BE2C (cell line): ENCODE results near the gene RALGPS2. TPM values are rescaled to one million over a fixed set of nuclear protein-coding genes. Genes with fewer than 3 reads are reported as not detected.

Source experiments
- DNase-seq: peaks from one replicate; pipeline ENCODE4 v3.0.0-alpha.2; 2020
- H3K27me3 ChIP-seq: fragments of 250-450 bp; sonication (Bioruptor Pico); 2 replicates; pipeline ENCODE4 v1.5.1; 2020; ENCODE audit warnings: mild to moderate bottlenecking
- H3K36me3 ChIP-seq: fragments of 250-450 bp; sonication (Bioruptor Pico); 2 replicates; pipeline ENCODE4 v1.5.1; 2020; ENCODE audit warnings: mild to moderate bottlenecking
- H3K4me1 ChIP-seq: fragments of 250-450 bp; sonication (Bioruptor Pico); 2 replicates; pipeline ENCODE4 v1.5.1; 2020
- H3K4me3 ChIP-seq: 2 replicates; pipeline ENCODE4 v1.5.1; 2011; ENCODE audit warnings: low read depth, low read length
- H3K9me3 ChIP-seq: fragments of 250-450 bp; sonication (Bioruptor Pico); 2 replicates; pipeline ENCODE4 v1.5.1; 2020
- CTCF ChIP-seq: IDR thresholded peaks from 2 replicates; pipeline ENCODE4 v1.5.1; 2012; ENCODE audit warnings: mild to moderate bottlenecking, low read depth, low read length
- polyA plus RNA-seq: library from polyadenylated mRNA; unstranded; fragments of >200 nt; gene quantifications from one replicate; pipeline ENCODE4 v1.2.1, GENCODE V29; 2012; ENCODE audit warnings: low read depth, missing spikeins; ENCODE audit not compliant: insufficient read length, insufficient read depth

The RALGPS2 gene
- 0.59 TPM for polyA plus RNA-seq

- peak within 1 kb of the TSS; percentile 47 for H3K4me3 ChIP-seq
- no peaks in the 10 kb centered on the region for H3K36me3 ChIP-seq
- no peaks in the 10 kb centered on the region for H3K9me3 ChIP-seq
- peaks cover 40% of the 10 kb centered on the region for H3K27me3 ChIP-seq
- H3K4me1 ChIP-seq = no peaks in the 10 kb centered on the region
- peak; percentile 60 for DNase-seq
- no peak for TF ChIP-seq CTCF
These were observed at the start of gene RALGPS2 for GRCh38 chr1:178724728-178725465. Gene RALGPS2 (plus strand): TSS chr1:178725244. CDS start chr1:178776765, 51,521 bp downstream.

GRCh38 chr1:178679237-178679636, 45.8 kb upstream of the RALGPS2 start:
- H3K4me3 ChIP-seq = no peak overlapping the region
- H3K36me3 ChIP-seq = no peaks in the 10 kb centered on the region
- H3K27me3 ChIP-seq = no peaks in the 10 kb centered on the region
- no peaks in the 10 kb centered on the region for H3K4me1 ChIP-seq
- no peak for TF ChIP-seq CTCF
- H3K9me3 ChIP-seq = no peaks in the 10 kb centered on the region
- DNase-seq = no peak

- Histone ChIP-seq H3K27me3 (no peaks in the 10 kb centered on the region), H3K9me3 (no peaks in the 10 kb centered on the region), H3K36me3 (no peaks in the 10 kb centered on the region), H3K4me1 (no peaks in the 10 kb centered on the region), H3K4me3 (no peak overlapping the region)
- no peak for DNase-seq
- TF ChIP-seq CTCF = no peak
These were observed 42.6 kb upstream of the RALGPS2 start for GRCh38 chr1:178682429-178682828.

- no peaks in the 10 kb centered on the region for H3K27me3 ChIP-seq
- no peaks in the 10 kb centered on the region for H3K4me1 ChIP-seq
- TF ChIP-seq CTCF = no peak
- no peak for DNase-seq
- no peak overlapping the region for H3K4me3 ChIP-seq
- H3K36me3 ChIP-seq = no peaks in the 10 kb centered on the region
- no peaks in the 10 kb centered on the region for H3K9me3 ChIP-seq
These were observed 42.2 kb upstream of the RALGPS2 start for GRCh38 chr1:178682886-178683285.

- H3K4me3 ChIP-seq = no peak overlapping the region
- TF ChIP-seq CTCF = no peak
- no peaks in the 10 kb centered on the region for H3K27me3 ChIP-seq
- no peaks in the 10 kb centered on the region for H3K36me3 ChIP-seq
- H3K9me3 ChIP-seq = no peaks in the 10 kb centered on the region
- no peak for DNase-seq
- no peaks in the 10 kb centered on the region for H3K4me1 ChIP-seq
These were observed 41.8 kb upstream of the RALGPS2 start for GRCh38 chr1:178683291-178683690.

- no peak overlapping the region for H3K4me3 ChIP-seq
- H3K36me3 ChIP-seq = no peaks in the 10 kb centered on the region
- no peak for DNase-seq
- TF ChIP-seq CTCF = no peak
- no peaks in the 10 kb centered on the region for H3K27me3 ChIP-seq
- no peaks in the 10 kb centered on the region for H3K9me3 ChIP-seq
- no peaks in the 10 kb centered on the region for H3K4me1 ChIP-seq
These were observed 40.9 kb upstream of the RALGPS2 start for GRCh38 chr1:178684111-178684510.
